GM10266 (cell line): ENCODE data around the gene CORT.

Experiments
- DNase-seq: peaks from one replicate; pipeline ENCODE4 v3.0.0; 2012; ENCODE audit errors: extremely low spot score
- TF ChIP-seq, protein P1 (sequence below): IDR thresholded peaks from 2 replicates; pipeline ENCODE4 v1.5.1; 2012; ENCODE audit warnings: mild to moderate bottlenecking, low read depth; ENCODE audit not compliant: control insufficient read depth, insufficient read depth; ENCODE audit errors: missing control alignments

Gene CORT

DNA sequence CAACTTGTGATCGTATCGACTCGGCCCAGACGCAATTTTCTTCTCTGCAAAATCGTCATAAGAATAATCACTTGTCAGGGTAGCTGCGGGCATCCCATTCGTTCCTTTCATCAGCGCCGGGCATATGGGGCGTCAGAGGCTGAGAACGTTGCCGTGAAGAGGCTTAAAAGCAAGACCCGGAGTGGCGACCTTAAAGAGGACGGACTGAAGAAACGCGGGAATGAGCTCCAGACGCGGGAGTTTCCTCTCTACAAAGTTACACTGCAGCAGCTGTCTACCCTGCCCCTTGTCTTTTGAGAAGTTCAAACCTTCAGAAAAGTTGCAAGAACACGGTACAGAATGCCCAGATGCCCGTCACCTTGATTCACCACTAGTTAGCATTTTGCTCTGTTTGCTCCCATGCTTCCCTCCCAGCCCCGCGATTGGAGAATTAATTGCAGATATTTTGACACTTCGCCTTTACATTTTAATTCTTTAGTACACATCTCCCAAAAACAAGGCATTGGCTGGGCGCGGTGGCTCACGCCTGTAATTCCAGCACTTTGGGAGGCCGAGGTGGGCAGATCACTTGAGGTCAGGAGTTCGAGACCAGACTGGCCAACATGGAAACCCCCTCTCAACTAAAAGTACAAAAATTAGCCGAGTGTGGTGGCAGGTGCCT, 18.6 kb upstream of the CORT start:
- TF ChIP-seq, protein P1, sequence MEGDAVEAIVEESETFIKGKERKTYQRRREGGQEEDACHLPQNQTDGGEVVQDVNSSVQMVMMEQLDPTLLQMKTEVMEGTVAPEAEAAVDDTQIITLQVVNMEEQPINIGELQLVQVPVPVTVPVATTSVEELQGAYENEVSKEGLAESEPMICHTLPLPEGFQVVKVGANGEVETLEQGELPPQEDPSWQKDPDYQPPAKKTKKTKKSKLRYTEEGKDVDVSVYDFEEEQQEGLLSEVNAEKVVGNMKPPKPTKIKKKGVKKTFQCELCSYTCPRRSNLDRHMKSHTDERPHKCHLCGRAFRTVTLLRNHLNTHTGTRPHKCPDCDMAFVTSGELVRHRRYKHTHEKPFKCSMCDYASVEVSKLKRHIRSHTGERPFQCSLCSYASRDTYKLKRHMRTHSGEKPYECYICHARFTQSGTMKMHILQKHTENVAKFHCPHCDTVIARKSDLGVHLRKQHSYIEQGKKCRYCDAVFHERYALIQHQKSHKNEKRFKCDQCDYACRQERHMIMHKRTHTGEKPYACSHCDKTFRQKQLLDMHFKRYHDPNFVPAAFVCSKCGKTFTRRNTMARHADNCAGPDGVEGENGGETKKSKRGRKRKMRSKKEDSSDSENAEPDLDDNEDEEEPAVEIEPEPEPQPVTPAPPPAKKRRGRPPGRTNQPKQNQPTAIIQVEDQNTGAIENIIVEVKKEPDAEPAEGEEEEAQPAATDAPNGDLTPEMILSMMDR: no peak

DNA sequence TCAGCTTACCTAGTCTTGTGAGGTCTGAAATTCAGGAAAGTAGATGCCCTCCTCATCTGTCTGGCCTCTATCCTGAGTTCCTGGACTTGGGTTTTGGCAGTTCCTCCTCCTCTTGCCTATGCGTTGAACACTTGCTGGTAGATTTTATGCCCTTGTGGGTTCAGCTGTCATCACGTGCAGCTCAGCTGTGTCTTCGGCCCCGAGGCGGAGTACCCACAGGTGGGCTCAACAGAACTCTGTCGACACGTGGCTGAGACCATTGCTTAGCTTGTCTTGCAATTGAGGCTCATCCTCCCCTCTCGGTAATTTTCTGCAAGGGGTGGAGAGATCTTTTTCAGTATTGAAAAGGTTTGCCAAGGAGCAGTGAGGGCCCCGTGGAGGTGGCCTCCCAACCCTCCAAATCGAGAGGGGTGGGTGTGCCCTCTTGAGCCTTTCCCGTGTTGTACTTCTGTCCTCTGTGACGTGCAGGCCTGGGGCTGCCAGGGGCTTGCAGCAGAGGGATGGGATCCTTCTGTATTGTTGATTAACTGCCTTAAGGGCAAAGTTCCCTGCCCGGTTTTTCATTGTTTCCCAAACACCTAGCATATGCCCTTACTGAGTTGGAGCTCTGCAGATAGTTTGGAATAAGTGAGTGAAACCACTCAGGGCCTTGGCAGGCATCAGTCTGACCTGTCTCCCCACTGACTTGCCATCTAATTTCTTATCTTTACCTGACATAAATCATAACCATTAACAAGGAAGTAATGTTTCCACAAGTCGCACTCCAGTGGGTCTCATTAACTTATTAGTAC, 16.7 kb upstream of the CORT start:
- DNase-seq: no peak
- TF ChIP-seq, protein P1: no peak

More for the DNA sequence above, 18.6 kb upstream of the CORT start:
- DNase-seq: peak; percentile 25

DNA sequence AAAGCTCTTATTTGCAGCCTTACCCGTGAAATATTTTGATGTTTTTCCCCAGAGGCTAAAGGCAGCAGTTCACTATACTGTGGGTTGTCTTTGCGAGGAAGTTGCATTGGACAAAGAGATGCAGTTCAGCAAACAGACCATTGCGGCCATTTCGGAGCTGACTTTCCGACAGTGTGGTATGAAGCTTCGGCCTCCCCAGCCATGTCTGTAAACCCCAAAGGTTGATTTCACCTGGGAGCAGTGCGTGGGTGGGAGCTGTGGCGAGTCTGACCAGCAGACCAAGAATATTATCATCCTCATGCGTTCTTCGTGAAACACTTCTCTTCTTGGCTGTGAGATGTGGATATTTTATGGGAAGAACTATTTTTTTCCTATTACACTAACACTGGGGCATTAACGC, 16.0 kb upstream of the CORT start:
- no peak for DNase-seq
- TF ChIP-seq, protein P1: no peak

DNA sequence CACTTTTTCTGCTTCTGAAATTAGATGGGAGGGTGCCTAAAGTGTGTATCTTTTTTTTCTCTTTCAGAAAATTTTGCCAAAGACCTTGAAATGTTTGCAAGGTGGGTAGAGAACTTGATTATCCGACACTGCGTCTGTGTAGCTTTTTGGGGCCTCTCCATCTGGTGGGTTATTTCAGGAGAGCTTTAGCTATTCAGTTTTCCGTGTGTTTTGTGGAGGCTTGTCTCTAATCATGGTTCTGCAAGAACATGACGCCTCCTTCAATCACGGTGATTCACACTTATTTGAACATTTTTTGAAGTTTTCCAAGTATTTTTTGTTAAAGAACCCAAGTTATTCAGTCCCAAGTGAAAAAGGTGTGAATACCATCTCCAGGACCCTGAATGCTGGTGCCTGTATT, 15.2 kb upstream of the CORT start:
- TF ChIP-seq, protein P1: no peak
- no peak for DNase-seq

DNA sequence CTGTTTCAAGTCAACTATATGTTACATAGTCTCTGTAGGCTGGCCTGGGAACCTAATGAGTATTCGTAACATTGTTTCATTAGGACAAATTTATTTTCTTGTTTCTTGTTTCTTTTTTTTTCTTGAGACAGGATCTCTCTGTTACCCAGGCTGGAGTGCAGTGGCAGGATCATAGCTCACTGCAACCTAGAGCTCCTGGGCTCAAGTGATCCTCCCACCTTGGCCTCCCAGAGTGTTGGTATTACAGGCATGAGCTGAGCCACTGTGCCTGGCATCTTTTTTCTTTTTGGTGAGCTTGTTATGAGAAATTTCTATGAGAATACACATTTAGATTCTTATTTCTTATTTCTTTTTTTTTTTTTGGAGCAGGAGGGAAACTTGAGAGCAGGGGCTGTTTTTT, 12.8 kb upstream of the CORT start:
- TF ChIP-seq, protein P1: no peak
- DNase-seq: no peak

DNA sequence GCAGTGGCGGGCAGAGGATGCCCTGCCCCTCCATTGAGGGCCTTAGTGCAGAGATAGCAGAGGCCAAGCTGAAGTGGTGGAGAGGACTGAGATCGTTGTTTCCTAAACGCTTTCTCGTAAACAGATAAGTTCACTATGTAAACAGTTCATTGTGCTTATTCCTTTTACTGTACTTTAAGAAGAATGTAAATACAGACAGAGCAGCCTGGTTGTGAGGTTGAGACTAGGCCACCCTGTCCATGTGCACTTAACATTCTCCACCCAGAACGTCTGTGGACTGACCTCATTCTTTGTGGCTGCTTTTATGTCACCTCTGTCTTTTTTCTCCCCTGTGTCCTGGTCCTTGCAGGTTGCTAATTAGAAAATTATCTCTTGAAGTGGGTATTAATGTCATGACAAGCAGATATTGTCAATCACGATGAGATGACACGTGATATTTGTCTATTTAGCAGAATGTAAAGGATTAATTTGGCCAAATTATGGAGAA, 11.1 kb upstream of the CORT start:
- TF ChIP-seq, protein P1: no peak
- no peak for DNase-seq

DNA sequence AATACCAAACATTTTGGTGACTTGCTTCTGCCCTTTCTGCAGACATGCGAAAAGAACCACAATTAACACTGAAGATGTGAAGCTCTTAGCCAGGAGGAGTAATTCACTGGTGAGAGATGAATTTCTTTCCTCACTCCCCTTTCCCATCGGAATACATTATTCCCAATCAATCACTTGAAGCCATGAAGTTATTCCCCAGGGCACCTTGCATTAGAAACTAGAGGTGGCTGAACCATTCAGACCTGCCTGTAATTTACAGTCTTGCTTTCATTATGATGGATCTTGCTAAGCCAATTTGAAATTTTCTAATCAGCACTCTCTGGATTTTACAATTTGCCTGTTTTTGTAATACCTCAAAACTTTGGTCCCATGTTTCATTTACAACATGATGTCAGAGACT, 9.5 kb upstream of the CORT start:
- TF ChIP-seq, protein P1: no peak
- no peak for DNase-seq
